Esophagus muscularis mucosa (tissue), 3 donors: ENCODE results near the gene KIFAP3.

ENCODE experiments used
- POLR2A ChIP-seq: fragments of 450-650 bp; IDR thresholded peaks from one replicate; pipeline ENCODE4 v1.6.1; 2017; ENCODE audit warnings: antibody characterized with exemption, moderate library complexity, mild to moderate bottlenecking, low read depth
- TF ChIP-seq, protein P1 (sequence below), 3 experiments: fragments of 200-600 bp in 2 of 3; fragments of 450-650 bp in 1 of 3; sonication (generic) in 2 of 3; IDR thresholded peaks; one replicate each; pipeline ENCODE4 v1.5.1; 2017 to 2019; ENCODE audit warnings: antibody characterized with exemption in 3 of 3, mild to moderate bottlenecking in 2 of 3, moderate library complexity in 1 of 3

DNA sequence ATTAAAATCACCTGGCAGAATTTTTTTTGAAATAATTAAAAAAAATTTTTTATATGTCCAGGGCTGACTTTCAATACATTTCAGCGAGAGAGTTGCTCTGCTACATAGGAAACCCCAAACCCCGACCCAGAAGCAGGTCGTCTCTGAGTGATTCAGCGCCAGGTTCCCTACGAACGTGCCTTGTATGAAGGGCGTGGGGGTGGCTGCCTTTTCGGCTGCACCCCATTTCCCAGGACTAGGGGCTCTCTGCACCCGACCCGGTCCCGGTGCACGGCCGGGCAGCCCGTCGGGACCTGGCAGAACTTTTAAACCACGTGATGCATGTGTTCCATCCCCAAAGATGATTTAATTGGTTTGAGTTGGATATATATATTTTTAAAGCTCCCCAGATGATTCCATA is 165.0 kb downstream of the KIFAP3 start:
- no peak for TF ChIP-seq POLR2A
- TF ChIP-seq, protein P1, sequence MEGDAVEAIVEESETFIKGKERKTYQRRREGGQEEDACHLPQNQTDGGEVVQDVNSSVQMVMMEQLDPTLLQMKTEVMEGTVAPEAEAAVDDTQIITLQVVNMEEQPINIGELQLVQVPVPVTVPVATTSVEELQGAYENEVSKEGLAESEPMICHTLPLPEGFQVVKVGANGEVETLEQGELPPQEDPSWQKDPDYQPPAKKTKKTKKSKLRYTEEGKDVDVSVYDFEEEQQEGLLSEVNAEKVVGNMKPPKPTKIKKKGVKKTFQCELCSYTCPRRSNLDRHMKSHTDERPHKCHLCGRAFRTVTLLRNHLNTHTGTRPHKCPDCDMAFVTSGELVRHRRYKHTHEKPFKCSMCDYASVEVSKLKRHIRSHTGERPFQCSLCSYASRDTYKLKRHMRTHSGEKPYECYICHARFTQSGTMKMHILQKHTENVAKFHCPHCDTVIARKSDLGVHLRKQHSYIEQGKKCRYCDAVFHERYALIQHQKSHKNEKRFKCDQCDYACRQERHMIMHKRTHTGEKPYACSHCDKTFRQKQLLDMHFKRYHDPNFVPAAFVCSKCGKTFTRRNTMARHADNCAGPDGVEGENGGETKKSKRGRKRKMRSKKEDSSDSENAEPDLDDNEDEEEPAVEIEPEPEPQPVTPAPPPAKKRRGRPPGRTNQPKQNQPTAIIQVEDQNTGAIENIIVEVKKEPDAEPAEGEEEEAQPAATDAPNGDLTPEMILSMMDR (IDR thresholded peaks at IDR 0.05) = no peak
